Memory B cell (primary cell): ENCODE results near the gene HS3ST4.
"Not testable (repeated sequence)": the region's sequence is repeated elsewhere in the genome, so short reads cannot be mapped to it uniquely, and the experiment has no call there.

Experiments
- ATAC-seq: fragments of 150-1000 bp; cut with Tn5 transposase; 2 replicates; pipeline ENCODE4 v1.10.0; 2021; ENCODE audit warnings: low read depth, mild to moderate bottlenecking, moderate library complexity
- DNase-seq, 2 donors: peaks; one replicate each; pipeline ENCODE4 v3.0.0; 2022; ENCODE audit warnings: low spot score in 2 of 2
- H3K27ac Mint-ChIP-seq: one replicate; pipeline ENCODE4 v1.8.0; 2022; ENCODE audit warnings: mild to moderate bottlenecking, moderate library complexity, mixed read lengths
- H3K27me3 Mint-ChIP-seq: one replicate; pipeline ENCODE4 v1.8.0; 2022; ENCODE audit warnings: mixed read lengths
- H3K36me3 Mint-ChIP-seq: one replicate; pipeline ENCODE4 v1.8.0; 2022; ENCODE audit warnings: mild to moderate bottlenecking, mixed read lengths
- H3K4me1 Mint-ChIP-seq: one replicate; pipeline ENCODE4 v1.8.0; 2022; ENCODE audit warnings: mixed read lengths
- H3K4me3 Mint-ChIP-seq: one replicate; pipeline ENCODE4 v1.8.0; 2022; ENCODE audit warnings: mild to moderate bottlenecking, moderate library complexity, mixed read lengths
- H3K9me3 Mint-ChIP-seq: one replicate; pipeline ENCODE4 v1.8.0; 2022; ENCODE audit warnings: mixed read lengths

Gene HS3ST4

GRCh38 chr16:26050472-26050871, 358.7 kb downstream of the HS3ST4 start:
- Mint-ChIP-seq H3K27me3 (peaks cover 2% of the 10 kb centered on the region), H3K36me3 (no peaks in the 10 kb centered on the region), H3K27ac (no peak overlapping the region), H3K4me1 (no peaks in the 10 kb centered on the region), H3K9me3 (peaks cover 7% of the 10 kb centered on the region), H3K4me3 (no peak overlapping the region)
- ATAC-seq (no peak), DNase-seq (no peak)

- Mint-ChIP-seq H3K27me3 (peaks cover 2% of the 10 kb centered on the region), H3K9me3 (peaks cover 7% of the 10 kb centered on the region), H3K4me1 (no peaks in the 10 kb centered on the region), H3K4me3 (no peak overlapping the region), H3K36me3 (no peaks in the 10 kb centered on the region), H3K27ac (no peak overlapping the region)
- ATAC-seq: no peak
- DNase-seq: no peak
Measured at GRCh38 chr16:26051063-26051462, 359.3 kb downstream of the HS3ST4 start.

DNA sequence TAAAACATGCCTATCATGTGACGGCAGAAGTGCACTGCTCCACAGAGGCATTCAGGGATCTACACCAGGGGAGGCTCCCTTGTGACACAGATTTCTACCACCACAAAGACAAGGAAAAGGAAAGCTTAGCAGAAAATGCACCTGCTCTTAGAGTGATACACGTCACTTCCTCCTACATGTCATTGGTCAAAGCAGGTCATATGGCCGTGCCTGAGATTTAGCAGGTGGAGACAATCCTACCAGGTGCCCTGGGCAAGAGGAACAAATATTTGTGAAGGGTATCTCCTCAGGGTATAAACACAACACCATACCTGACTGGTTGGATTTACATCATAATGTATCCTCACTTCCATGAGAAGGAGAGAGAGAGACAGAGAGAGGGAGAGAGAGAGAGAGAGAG, 362.1 kb downstream of the HS3ST4 start:
- peaks cover 6% of the 10 kb centered on the region for H3K9me3 Mint-ChIP-seq

GRCh38 chr16:26058326-26058725, 366.6 kb downstream of the HS3ST4 start:
- H3K9me3 Mint-ChIP-seq: peaks cover 5% of the 10 kb centered on the region
- no peaks in the 10 kb centered on the region for H3K36me3 Mint-ChIP-seq
- H3K4me1 Mint-ChIP-seq: no peaks in the 10 kb centered on the region
- DNase-seq (no peak), ATAC-seq (no peak)
- no peak overlapping the region for H3K27ac Mint-ChIP-seq
- H3K27me3 Mint-ChIP-seq: peaks cover 2% of the 10 kb centered on the region
- H3K4me3 Mint-ChIP-seq: no peak overlapping the region

More for the DNA sequence above, 362.1 kb downstream of the HS3ST4 start:
- ATAC-seq: no peak
- no peaks in the 10 kb centered on the region for H3K4me1 Mint-ChIP-seq
- H3K27me3 Mint-ChIP-seq: peaks cover 2% of the 10 kb centered on the region
- no peak overlapping the region for H3K4me3 Mint-ChIP-seq
- DNase-seq: no peak
- H3K36me3 Mint-ChIP-seq: no peaks in the 10 kb centered on the region
- H3K27ac Mint-ChIP-seq: no peak overlapping the region

DNA sequence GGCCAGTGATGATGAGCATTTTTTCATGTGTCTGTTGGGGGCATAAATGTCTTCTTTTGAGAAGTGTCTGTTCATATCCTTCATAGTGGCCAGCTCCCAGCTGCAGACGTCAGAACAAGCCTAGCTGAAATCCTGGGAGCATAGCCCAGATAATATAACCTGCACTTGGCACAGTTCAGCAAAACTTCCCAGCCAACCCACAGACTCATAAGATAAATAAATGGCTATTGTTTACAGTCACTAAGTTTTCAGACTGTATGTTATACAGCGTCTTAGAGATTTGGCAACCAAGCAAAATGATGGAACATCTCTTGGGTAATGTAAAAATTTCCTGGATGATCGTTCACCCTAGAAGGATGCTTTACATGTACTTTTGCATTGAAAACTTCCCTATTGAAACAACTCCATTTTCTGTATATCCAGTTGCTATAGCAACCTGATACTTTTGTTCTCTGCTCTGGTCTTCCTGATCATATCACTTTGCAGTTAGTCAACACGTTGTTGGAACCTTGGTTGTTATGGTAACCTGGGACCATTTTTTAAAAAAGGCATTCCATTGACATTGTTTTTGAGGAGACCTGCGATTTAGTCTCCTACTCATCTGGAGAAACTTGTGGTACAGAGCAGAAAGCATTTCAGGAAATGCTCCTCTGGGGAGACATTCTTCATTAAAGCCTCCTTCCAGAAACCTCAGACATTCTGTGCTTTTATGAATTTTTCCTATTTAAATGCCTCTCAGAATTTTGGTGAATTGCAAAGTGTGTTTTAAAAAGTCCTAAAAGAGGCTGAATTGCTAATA, 378.7 kb downstream of the HS3ST4 start:
- H3K36me3 Mint-ChIP-seq: peaks cover 2% of the 10 kb centered on the region
- no peak overlapping the region for H3K27ac Mint-ChIP-seq

DNA sequence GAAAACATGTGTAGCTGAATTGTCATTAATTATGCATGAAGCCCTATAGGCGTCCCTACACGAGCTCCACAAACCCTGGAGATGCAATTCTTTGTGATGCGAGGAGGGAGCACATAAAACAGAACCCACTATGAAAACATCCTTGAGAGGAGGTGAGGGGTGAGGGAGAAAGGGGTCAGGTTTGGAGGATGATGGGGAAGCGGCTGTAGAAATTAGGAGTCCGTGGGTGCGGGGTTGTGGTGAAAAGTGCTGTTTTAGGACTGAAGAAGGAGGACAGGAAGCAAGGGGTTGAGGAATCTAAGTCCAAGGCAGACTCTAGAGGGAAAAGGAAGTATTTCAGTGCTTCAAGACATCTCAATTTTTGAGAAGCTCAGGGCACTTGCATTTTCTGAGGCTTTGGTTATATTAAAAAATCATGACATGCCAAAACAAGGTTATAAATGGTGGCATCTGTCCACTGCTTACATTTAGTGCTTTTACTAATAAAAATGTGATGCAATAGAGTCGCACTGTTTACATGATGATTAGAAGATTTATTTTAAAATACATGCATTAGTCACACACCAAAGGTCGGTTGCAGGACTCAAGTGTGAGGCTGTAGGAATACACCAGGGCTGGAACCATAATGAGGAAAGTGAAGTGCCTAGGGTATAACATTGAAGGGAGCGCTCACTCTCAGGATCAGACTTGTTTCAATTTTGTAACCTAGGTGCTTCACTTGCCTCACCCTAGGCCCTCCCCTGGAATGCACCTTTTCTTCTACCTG, 379.5 kb downstream of the HS3ST4 start:
- Mint-ChIP-seq H3K4me1 (no peaks in the 10 kb centered on the region), H3K4me3 (no peak overlapping the region), H3K27me3 (peaks cover 2% of the 10 kb centered on the region), H3K27ac (no peak overlapping the region), H3K36me3 (peaks cover 2% of the 10 kb centered on the region), H3K9me3 (peaks cover 9% of the 10 kb centered on the region)
- DNase-seq (no peak), ATAC-seq (no peak)

More for the DNA sequence above, 378.7 kb downstream of the HS3ST4 start:
- ATAC-seq (no peak), DNase-seq (no peak)
- peaks cover 9% of the 10 kb centered on the region for H3K9me3 Mint-ChIP-seq
- H3K4me1 Mint-ChIP-seq: no peaks in the 10 kb centered on the region
- no peak overlapping the region for H3K4me3 Mint-ChIP-seq
- H3K27me3 Mint-ChIP-seq: peaks cover 2% of the 10 kb centered on the region

GRCh38 chr16:26078716-26079355, 387.1 kb downstream of the HS3ST4 start:
- DNase-seq (no peak), ATAC-seq (no peak)
- Mint-ChIP-seq H3K27ac (no peak overlapping the region), H3K4me3 (no peak overlapping the region), H3K27me3 (peaks cover 1% of the 10 kb centered on the region), H3K36me3 (no peaks in the 10 kb centered on the region), H3K4me1 (no peaks in the 10 kb centered on the region), H3K9me3 (peaks cover 3% of the 10 kb centered on the region)

DNA sequence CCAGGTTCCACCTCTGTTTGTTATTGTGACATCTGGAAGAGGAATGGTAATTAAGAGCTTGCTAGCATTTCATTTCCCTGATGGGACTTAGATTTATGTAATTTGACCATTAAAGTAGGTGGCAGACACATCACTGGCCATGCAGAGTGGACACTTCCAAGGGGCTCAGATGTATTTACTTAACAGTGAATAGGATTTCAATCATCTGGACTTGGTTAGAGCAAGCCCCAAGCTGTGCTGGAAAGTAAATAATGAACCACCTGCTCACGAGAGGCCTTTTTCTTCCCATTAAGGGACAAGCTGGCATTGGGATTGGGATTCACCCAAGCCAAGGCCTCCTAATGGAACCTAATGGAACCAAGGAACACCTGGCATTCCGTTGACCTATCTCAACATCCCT, 395.3 kb downstream of the HS3ST4 start:
- Mint-ChIP-seq H3K36me3 (no peaks in the 10 kb centered on the region), H3K27ac (no peak overlapping the region), H3K27me3 (peaks cover 2% of the 10 kb centered on the region), H3K4me3 (no peak overlapping the region), H3K4me1 (no peaks in the 10 kb centered on the region), H3K9me3 (peaks cover 2% of the 10 kb centered on the region)
- no peak for DNase-seq
- no peak for ATAC-seq

- no peak overlapping the region for H3K4me3 Mint-ChIP-seq
- no peaks in the 10 kb centered on the region for H3K36me3 Mint-ChIP-seq
- DNase-seq: no peak
- peaks cover 4% of the 10 kb centered on the region for H3K27me3 Mint-ChIP-seq
- H3K4me1 Mint-ChIP-seq: no peaks in the 10 kb centered on the region
- ATAC-seq: no peak
- H3K9me3 Mint-ChIP-seq: peaks cover 3% of the 10 kb centered on the region
- no peak overlapping the region for H3K27ac Mint-ChIP-seq
Measured at GRCh38 chr16:26091511-26091910, 399.8 kb downstream of the HS3ST4 start.

DNA sequence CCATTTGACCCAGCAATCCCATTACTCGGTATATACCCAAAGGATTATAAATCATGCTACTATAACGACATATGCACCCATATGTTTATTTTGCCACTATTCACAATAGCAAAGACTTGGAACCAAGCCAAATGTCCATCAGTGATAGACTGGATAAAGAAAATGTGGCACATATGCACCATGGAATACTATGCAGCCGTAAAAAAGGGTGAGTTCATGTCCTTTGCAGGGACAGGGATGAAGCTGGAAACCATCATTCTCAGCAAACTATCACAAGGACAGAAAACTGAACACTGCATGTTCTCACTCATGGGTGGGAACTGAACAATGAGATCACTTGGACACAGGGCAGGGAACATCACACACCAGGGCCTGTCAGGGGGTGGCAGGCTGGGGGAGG, 406.4 kb downstream of the HS3ST4 start:
- not testable (repeated sequence) for H3K9me3 Mint-ChIP-seq, DNase-seq, H3K4me3 Mint-ChIP-seq, H3K4me1 Mint-ChIP-seq, H3K27ac Mint-ChIP-seq, H3K27me3 Mint-ChIP-seq, H3K36me3 Mint-ChIP-seq, ATAC-seq

DNA sequence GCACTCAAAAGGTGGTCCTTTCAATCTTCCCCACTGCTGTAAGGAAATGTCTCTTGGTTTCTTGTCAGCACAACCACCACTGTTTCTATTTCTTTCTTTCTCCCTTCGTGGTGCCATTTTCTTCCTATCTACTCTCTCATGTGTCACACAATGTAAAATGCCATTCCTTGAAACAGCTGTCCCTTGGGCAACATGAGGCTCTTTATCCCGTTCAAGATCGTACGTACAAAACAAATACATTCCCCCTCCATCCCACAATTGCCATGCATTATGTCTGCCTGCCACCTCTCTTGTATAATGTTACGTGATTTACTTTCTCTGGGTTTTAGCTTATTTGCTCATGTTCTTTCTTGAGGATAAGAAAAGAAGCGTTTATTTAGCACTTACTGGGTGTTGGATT, 410.6 kb downstream of the HS3ST4 start:
- DNase-seq (no peak), ATAC-seq (no peak)
- no peaks in the 10 kb centered on the region for H3K27me3 Mint-ChIP-seq
- no peaks in the 10 kb centered on the region for H3K36me3 Mint-ChIP-seq
- no peaks in the 10 kb centered on the region for H3K4me1 Mint-ChIP-seq
- no peak overlapping the region for H3K27ac Mint-ChIP-seq
- peaks cover 14% of the 10 kb centered on the region for H3K9me3 Mint-ChIP-seq
- no peak overlapping the region for H3K4me3 Mint-ChIP-seq

DNA sequence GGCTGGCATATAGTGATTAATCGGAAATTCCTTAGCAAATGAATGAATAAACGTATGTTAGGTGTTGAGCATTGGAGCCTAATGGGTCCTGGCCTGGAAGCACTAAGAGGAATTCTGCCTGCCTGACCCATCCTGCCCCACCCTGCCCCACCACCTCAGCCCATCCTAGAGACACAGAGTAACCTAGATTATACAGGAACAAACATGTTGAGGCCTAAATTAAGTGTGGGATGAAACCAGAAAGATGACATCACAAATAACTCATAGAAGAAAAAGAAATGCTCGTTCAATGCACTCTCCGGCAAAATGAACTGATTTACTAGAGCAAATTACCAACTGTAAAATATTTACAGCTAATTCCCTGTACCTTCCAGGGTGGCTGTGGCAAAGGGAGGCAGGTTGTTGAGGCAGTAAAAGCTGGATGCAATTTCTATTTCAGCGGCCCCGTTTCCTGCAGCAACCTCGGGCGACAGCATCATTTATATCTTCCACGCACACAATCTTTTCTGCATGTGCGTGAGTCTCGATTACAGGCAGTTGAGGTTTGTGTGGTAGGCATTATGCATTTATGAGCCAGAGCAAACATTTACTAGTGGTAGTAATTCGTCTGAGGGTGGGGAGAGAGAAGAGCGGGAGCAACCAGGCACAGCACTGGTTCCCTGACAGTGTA, 417.2 kb downstream of the HS3ST4 start:
- peaks cover 9% of the 10 kb centered on the region for H3K9me3 Mint-ChIP-seq
- H3K4me1 Mint-ChIP-seq: no peaks in the 10 kb centered on the region
- no peak for DNase-seq
- H3K36me3 Mint-ChIP-seq: no peaks in the 10 kb centered on the region
- H3K27me3 Mint-ChIP-seq: no peaks in the 10 kb centered on the region
- ATAC-seq: no peak
- no peak overlapping the region for H3K4me3 Mint-ChIP-seq
- H3K27ac Mint-ChIP-seq: no peak overlapping the region

GRCh38 chr16:26111900-26112299, 420.1 kb downstream of the HS3ST4 start:
- DNase-seq (no peak), ATAC-seq (no peak)
- H3K9me3 Mint-ChIP-seq: peaks cover 2% of the 10 kb centered on the region
- no peaks in the 10 kb centered on the region for H3K27me3 Mint-ChIP-seq
- no peak overlapping the region for H3K4me3 Mint-ChIP-seq
- no peak overlapping the region for H3K27ac Mint-ChIP-seq
- H3K36me3 Mint-ChIP-seq: no peaks in the 10 kb centered on the region
- H3K4me1 Mint-ChIP-seq: no peaks in the 10 kb centered on the region

DNA sequence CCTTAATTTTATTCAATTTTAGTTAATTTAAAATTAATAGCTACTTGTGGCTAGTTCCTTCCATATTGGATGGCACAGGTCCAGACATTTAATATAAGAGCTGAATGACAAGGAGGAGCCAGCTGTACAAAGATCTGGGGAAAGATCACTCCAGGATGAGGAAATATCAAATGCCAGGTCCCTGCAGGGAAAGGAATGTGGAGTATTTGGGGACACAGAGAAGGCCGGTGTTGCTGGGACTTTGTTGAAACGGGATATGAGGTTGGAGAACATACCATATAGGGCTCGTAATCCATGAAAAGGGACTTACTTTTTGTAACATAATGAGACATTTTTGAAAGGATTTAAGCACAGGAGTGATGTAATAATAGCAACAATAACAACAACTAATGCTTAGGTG, 426.8 kb downstream of the HS3ST4 start:
- ATAC-seq: no peak
- no peaks in the 10 kb centered on the region for H3K4me1 Mint-ChIP-seq
- no peak for DNase-seq
- no peaks in the 10 kb centered on the region for H3K36me3 Mint-ChIP-seq
- no peaks in the 10 kb centered on the region for H3K27me3 Mint-ChIP-seq
- H3K27ac Mint-ChIP-seq: no peak overlapping the region
- H3K4me3 Mint-ChIP-seq: no peak overlapping the region
- peaks cover 1% of the 10 kb centered on the region for H3K9me3 Mint-ChIP-seq
